ENCODE data around the gene PGR.

Gene PGR

GRCh38 chr11:101035872-101036271, 93.7 kb downstream of the PGR start:
- H3K9ac ChIP-seq (ENCODE audit: low read length), result no peak overlapping the region
- no peak overlapping the region for H2AFZ ChIP-seq (ENCODE audit: low read depth, low read length)
- H3K9me3 ChIP-seq (ENCODE audit: insufficient read depth, low read length), result no peaks in the 10 kb centered on the region
- no peaks in the 10 kb centered on the region for H3K79me2 ChIP-seq (ENCODE audit: low read length)
- H3K4me2 ChIP-seq (ENCODE audit: low read length), result no peak overlapping the region
- no peaks in the 10 kb centered on the region for H4K20me1 ChIP-seq (ENCODE audit: insufficient read depth, low read length)
- no peak overlapping the region for H3K4me3 ChIP-seq (ENCODE audit: low read length)
- no peak overlapping the region for H3K27ac ChIP-seq (ENCODE audit: low read length)
- no peaks in the 10 kb centered on the region for H3K36me3 ChIP-seq (replicated peaks; ENCODE audit: low read depth, low read length)
- no peak for TF ChIP-seq CTCF (IDR thresholded peaks at IDR 0.05; ENCODE audit: low read depth, low read length)
- no peak for TF ChIP-seq EZH2phosphoT487 (IDR thresholded peaks at IDR 0.05; ENCODE audit: low read depth)
- peaks cover 11% of the 10 kb centered on the region for H3K4me1 ChIP-seq (ENCODE audit: low read length)
- H3K27me3 ChIP-seq (ENCODE audit: low read depth, low read length), result no peaks in the 10 kb centered on the region

GRCh38 chr11:101034076-101034475, 95.5 kb downstream of the PGR start:
- H4K20me1 ChIP-seq (ENCODE audit: insufficient read depth, low read length), result no peaks in the 10 kb centered on the region
- peaks cover 18% of the 10 kb centered on the region for H3K4me1 ChIP-seq (ENCODE audit: low read length)
- no peak overlapping the region for H2AFZ ChIP-seq (ENCODE audit: low read depth, low read length)
- no peak overlapping the region for H3K9ac ChIP-seq (ENCODE audit: low read length)
- no peaks in the 10 kb centered on the region for H3K79me2 ChIP-seq (ENCODE audit: low read length)
- no peaks in the 10 kb centered on the region for H3K9me3 ChIP-seq (ENCODE audit: insufficient read depth, low read length)
- H3K4me2 ChIP-seq (ENCODE audit: low read length), result no peak overlapping the region
- TF ChIP-seq EZH2phosphoT487 (IDR thresholded peaks at IDR 0.05; ENCODE audit: low read depth), result no peak
- no peak for TF ChIP-seq CTCF (IDR thresholded peaks at IDR 0.05; ENCODE audit: low read depth, low read length)
- H3K36me3 ChIP-seq (replicated peaks; ENCODE audit: low read depth, low read length), result no peaks in the 10 kb centered on the region
- H3K27ac ChIP-seq (ENCODE audit: low read length), result no peak overlapping the region
- no peaks in the 10 kb centered on the region for H3K27me3 ChIP-seq (ENCODE audit: low read depth, low read length)
- no peak overlapping the region for H3K4me3 ChIP-seq (ENCODE audit: low read length)

- TF ChIP-seq CTCF (IDR thresholded peaks at IDR 0.05; ENCODE audit: low read depth, low read length) (no peak), EZH2phosphoT487 (IDR thresholded peaks at IDR 0.05; ENCODE audit: low read depth) (no peak)
- Histone ChIP-seq H2AFZ (ENCODE audit: low read depth, low read length) (no peak overlapping the region), H3K27ac (ENCODE audit: low read length) (no peak overlapping the region), H3K9me3 (ENCODE audit: insufficient read depth, low read length) (no peaks in the 10 kb centered on the region), H3K4me3 (ENCODE audit: low read length) (no peak overlapping the region), H3K9ac (ENCODE audit: low read length) (no peak overlapping the region), H3K4me2 (ENCODE audit: low read length) (no peak overlapping the region), H3K4me1 (ENCODE audit: low read length) (peaks cover 18% of the 10 kb centered on the region), H3K79me2 (ENCODE audit: low read length) (no peaks in the 10 kb centered on the region), H4K20me1 (ENCODE audit: insufficient read depth, low read length) (no peaks in the 10 kb centered on the region), H3K36me3 (replicated peaks; ENCODE audit: low read depth, low read length) (no peaks in the 10 kb centered on the region), H3K27me3 (ENCODE audit: low read depth, low read length) (no peaks in the 10 kb centered on the region)
Measured at GRCh38 chr11:101032991-101033390, 96.6 kb downstream of the PGR start.

GRCh38 chr11:101031713-101032112, 97.9 kb downstream of the PGR start:
- Histone ChIP-seq H2AFZ (ENCODE audit: low read depth, low read length) (no peak overlapping the region), H3K9me3 (ENCODE audit: insufficient read depth, low read length) (no peaks in the 10 kb centered on the region), H3K27ac (ENCODE audit: low read length) (no peak overlapping the region), H3K79me2 (ENCODE audit: low read length) (no peaks in the 10 kb centered on the region), H4K20me1 (ENCODE audit: insufficient read depth, low read length) (no peaks in the 10 kb centered on the region), H3K4me3 (ENCODE audit: low read length) (no peak overlapping the region), H3K36me3 (replicated peaks; ENCODE audit: low read depth, low read length) (no peaks in the 10 kb centered on the region), H3K27me3 (ENCODE audit: low read depth, low read length) (no peaks in the 10 kb centered on the region), H3K4me2 (ENCODE audit: low read length) (no peak overlapping the region), H3K9ac (ENCODE audit: low read length) (no peak overlapping the region), H3K4me1 (ENCODE audit: low read length) (peaks cover 18% of the 10 kb centered on the region)
- TF ChIP-seq EZH2phosphoT487 (IDR thresholded peaks at IDR 0.05; ENCODE audit: low read depth), result no peak
- TF ChIP-seq CTCF (IDR thresholded peaks at IDR 0.05; ENCODE audit: low read depth, low read length), result no peak

All from OCI-LY3 (cell line).